Ramos (cell line): ENCODE measurements around the gene PPFIA1.
"Not testable (repeated sequence)": the region's sequence is repeated elsewhere in the genome, so short reads cannot be mapped to it uniquely, and the experiment has no call there.

Source experiments
- in situ Hi-C: fragments of 300-500 bp; cut with MboI; formaldehyde crosslinking; loops from one replicate; pipeline ENCODE4 v1.14.3; 2022; ENCODE audit warnings: low sequenced_read_pairs; ENCODE audit not compliant: unreplicated experiment

Gene PPFIA1

DNA sequence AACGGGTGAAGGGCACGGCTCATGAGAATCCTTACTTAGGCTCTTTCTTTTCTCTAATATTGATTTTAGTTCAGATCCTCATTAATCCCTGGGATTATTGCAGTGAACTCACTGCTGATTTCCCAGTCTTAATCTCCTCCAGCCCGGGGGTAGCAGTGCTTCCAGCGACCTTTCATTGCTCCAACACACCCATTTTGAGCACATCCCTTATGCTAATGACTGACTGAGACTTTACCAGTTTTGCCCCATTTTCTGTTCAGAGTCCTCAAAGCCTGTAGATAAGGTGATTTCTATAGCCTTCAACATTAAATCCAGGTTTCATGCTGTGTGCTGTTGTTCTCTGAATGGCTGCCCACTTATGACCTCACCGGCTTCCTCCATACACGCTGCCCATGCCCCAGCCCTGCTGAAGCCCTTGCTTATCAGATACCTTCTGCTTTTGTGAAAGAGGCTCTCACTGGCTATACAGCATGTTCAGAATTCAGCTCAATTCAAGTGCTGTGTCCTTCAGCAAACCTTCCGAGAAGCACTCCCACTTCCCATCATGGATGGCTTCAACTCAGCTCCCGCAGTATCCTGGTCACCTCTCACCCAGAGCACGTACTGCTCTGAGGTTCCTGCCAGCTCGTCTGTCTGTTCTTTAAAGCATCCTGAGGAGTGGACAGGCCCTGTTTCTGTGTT, 49.0 kb downstream of the PPFIA1 start:
- in situ Hi-C loops: no loop called here

DNA sequence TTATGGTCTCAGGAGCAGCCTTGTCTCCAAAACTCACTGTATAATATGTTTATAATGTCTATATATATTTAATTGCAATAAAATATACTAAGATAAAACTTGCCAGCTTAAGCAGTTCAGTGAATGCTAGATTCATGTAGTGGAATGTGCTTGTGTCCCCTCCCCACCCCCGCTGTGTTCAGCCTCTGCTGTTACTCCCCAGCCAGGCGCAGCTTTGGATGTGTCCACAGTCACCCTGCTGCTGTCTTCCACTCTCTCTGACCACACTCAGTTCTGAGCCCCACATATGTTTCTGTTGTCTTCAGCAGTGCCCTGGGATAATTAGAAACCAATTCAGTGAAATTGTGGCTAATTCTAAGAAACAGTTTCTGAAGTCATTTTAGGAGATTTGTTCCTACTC, 52.2 kb downstream of the PPFIA1 start:
- in situ Hi-C loops: no loop called here

DNA sequence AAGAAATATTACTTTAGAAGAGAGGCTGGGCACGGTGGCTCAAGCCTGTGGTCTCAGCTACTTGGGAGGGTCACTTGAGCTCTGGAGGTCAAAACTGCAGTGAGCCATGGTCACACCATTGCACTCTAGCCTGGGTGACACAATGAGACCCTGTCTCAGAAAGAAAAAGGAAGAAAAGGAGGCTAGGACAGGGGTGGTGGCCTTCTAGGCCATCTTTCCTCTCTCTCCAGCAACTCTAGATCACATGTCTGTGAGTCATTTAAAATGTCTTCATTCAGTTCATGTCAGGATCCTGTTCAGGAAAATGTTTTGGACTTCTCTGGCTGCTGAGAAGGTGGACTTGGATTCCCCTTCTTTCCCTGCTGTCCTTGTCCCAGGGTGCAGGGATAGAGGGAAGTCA, 53.3 kb downstream of the PPFIA1 start:
- in situ Hi-C loops: no loop called here

DNA sequence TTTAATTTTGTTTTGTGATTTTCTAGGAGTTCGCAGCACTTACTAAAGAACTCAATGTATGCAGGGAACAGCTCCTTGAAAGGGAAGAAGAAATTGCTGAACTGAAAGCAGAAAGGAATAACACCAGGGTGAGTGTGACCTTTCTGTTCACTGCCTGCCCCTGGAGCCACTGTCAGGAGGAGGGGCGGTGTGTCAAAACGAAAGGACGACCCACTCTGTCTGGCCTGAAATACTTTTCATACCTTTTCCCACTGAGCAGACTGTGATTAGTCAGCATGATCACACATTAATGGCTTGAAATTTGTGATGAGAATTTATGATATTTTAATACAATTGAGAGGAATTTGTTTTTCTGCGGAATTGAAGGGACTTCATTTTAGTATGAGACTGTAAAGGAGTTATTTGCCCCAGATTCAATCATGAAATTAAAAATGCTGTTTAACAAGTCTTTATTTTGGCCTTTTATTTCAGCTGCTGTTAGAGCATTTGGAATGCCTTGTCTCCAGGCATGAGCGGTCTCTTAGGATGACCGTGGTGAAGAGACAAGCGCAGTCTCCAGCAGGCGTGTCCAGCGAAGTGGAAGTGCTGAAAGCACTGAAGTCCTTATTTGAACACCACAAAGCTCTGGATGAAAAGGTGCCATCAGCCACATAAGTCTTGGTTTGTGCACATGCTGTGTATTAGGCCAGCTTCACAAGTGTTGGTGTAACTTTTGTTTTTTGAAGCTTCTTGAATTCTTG, 54.1 kb downstream of the PPFIA1 start:
- in situ Hi-C loops: no loop called here

DNA sequence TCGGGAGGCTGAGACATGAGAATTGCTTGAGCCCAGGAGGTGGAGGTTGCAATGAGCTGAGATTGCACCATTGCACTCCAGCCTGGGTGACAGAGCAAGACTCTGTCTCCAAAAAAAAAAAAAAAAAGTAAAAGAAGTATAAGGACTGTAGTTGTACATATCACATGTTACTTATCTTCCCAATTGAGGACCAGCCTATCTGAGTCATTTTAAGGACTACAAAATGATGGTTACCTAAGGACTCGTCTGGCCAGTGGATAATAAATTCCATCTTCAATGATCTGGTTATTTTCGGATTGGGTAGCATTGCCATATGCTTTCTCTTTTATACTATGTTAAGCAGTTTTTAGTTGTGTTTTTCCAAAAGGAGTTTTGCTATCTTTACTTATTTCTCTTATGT, 55.3 kb downstream of the PPFIA1 start:
- in situ Hi-C loops: no loop called here

DNA sequence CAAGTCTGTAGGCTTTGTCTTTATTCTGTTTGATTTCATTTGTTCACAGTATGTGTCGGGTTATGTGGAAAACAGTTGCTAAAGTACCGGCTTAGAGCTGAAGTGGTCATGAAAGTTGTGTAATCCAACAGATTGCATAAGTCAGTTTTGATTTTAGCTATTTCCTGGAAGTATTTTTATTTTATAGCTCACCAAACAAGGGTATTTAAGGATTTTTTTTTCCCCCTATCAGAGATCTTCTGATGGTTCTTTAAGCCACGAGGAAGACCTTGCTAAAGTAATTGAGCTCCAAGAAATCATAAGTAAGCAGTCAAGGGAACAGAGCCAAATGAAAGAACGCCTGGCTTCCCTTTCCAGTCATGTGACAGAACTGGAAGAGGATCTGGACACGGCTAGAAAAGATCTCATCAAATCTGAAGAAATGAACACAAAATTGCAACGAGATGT, 55.9 kb downstream of the PPFIA1 start:
- in situ Hi-C loops: no loop called here

DNA sequence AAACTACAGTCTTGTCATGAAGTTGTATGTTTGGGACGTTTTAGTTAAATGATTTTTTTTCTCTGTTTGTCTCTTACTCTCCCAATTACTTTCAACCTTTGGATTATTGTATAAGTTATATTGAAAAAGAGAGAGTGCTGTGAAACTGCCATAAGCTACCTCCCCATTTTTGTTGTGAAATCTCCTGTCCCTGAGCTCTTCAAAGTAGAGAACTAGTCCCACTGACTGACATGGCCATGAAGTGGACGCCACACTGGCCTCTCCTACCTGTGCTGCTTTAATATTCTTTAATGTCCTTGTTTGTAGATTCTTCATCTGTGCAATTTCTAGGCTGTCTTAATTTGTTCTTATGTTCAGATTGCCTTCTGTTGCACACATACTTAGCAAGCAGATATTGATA, 56.3 kb downstream of the PPFIA1 start:
- in situ Hi-C loops: no loop called here

DNA sequence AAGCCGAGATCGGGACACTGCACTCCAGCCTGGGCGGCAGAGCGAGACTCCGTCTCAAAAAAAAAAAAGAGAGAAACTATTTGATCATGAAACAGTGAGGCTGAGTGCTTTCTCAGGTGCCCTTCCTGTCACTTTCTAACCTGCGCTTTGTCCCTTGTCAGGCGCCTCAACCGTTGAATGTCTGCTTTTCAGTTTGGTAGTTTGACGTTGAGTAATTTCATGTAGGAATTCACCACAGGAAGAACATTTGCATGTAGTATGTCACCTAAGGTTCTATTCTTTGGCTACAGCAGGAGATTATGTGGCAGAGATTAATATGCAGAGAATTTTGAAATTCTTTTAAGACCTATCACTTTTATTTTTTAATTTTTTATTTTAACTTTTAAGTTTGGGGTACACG, 57.2 kb downstream of the PPFIA1 start:
- in situ Hi-C loops: no loop called here

DNA sequence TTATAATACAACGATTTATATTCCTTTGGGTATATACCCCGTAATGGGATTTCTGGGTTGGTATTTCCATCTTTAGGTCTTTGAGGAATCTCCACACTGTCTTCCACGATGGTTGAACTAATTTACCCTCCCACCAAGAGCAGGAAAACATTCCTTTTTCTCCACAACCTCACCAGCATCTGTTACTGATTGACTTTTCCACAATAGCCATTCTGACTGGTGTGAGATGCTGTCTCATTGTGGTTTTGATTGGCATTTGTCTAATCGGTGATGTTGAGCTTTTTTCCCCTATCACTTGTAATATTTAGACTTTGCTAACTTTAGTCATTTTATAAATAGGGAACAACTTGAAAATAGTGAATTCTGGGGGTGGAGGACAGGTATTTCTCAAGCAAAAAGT, 58.1 kb downstream of the PPFIA1 start:
- in situ Hi-C loops: no loop called here

DNA sequence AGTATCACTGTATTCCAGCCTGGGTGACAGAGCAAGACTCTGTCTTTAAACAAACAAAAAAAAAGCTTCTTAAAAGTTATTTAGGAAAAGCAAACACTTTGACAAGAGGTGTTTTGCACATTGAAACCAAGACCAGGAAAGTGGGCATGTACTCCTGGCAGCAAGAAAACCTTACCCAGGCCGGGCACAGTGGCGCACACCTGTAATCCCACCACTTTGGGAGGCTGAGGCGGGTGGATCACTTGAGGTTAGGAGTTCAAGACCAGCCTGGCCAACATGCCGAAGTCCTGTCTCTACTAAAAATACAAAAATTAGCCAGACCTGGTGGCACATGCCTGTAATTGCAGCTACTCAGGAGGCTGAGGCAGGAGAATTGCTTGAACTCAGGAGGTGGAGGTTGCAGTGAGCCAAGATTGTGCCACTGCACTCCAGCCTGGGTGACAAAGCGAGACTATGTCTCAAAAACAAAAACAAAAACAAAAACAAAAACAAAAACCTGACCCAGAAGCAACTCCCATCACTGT, 60.9 kb downstream of the PPFIA1 start:
- in situ Hi-C loops: not testable (repeated sequence)

DNA sequence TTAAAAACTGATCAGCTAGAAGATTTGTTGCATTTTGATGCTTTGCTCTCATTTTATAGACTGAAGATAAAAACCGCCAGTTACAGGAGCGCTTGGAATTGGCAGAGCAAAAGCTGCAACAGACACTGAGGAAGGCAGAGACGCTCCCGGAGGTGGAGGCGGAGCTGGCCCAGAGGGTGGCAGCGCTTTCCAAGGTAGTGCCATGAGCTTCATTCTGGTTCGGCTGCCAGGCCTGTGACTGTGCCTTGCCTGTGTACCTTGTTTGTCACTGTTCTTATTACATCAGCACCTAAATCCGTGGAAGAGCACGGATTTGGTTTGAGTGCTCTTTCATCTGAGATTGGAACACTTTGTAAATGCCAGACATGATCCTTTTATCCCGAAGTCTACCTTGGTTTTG, 61.4 kb downstream of the PPFIA1 start:
- in situ Hi-C loops: no loop called here

DNA sequence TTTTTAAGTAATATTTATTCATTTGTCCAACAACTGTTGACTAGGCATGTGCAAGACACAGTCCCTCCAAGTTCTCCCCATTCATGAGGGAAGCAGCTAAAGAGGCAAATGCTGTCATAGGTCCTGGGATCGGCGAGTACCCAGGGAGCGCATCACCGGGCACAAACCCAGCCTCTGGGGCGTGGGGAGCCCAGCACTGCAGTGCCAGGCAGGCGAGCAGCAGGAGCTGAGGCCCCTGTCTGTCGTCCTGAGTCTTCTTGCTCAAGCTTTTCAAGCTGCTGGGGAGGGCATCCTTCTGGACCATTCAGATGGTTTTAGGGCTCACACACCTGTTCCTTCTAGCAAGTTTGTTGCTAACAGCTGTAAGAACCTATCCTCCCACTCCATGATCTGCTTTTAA, 62.1 kb downstream of the PPFIA1 start:
- in situ Hi-C loops: no loop called here

DNA sequence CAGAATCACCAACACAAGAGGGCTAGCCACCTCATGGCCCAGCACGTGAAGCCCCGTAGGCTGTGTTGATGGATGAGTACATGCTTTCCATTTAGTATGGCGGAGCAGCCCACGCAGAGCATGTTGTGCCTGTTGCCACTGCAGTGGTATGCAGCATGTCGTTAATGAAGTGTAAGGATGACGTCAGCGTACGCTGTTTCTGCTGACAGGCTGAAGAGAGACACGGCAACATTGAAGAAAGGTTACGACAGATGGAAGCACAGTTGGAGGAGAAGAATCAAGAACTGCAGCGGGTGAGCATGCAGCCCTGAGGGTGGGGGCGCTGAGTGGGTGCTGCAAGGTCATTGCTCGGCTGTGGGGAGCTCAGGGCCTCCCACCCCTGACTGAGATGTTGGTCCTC, 62.8 kb downstream of the PPFIA1 start:
- in situ Hi-C loops: no loop called here

DNA sequence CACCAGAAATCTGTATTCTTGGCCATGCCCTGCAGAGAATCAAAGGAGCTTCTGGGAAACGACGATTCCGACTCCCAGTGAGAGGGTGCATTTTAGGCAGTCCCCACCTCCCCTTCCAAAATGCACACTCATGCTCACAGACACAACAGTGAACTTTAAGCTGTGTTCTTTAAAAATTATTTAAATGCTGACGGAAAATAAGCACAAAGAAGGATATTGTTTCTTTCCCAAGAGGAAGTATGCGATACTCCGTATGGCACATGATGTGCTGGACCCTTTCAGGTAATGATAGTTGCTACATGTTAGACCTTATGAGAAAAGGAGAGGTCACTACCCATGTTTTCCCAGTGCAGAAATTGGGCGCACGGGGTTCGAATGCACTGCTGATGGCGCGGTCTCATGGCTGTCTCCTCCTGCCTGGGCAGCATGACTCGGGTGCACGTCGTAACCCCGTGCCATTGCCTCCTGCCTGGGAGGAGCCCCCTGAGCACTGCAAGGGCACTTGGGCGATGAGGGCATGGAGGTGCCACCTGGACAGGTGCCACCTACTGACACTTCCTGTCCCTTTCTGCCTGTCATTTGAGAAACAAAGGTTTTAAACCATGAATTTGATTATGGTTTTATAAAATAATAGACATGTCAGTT, 64.0 kb downstream of the PPFIA1 start:
- in situ Hi-C loops: no loop called here

DNA sequence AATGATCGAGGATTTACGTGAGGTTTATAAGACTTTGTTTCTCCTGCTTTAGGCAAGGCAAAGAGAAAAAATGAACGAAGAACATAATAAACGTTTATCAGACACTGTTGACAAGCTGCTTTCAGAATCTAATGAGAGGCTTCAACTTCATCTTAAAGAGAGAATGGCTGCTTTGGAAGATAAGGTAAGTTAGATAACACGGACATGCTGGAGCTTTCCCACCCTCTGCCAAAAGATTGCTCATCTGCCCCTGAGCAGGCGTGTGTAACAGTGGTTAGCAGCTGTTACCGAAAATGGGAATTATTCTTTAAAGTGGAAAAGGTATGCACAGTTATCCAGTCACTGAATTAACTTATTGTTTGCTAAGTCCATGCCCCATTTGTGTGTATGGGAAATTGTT, 65.0 kb downstream of the PPFIA1 start:
- in situ Hi-C loops: no loop called here

DNA sequence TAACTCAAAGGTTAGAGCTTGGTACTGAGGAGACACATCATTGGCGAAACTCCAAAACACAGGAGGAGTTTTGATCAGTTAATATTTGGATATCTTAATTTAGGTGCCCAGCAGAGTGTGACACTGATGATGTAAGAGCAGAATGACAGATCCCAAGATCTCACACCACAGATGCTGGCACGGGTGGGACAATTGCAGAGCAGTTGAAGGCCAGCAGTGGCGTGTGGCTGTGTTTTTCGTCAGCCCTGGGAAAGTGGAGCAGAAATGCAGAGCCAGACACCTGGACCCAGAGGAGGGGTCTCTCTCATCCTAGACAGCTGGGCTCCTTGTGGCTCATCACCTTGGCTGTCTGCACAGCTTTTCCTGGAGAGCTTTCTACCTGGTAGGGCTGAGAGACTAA, 68.1 kb downstream of the PPFIA1 start:
- in situ Hi-C loops: no loop called here

DNA sequence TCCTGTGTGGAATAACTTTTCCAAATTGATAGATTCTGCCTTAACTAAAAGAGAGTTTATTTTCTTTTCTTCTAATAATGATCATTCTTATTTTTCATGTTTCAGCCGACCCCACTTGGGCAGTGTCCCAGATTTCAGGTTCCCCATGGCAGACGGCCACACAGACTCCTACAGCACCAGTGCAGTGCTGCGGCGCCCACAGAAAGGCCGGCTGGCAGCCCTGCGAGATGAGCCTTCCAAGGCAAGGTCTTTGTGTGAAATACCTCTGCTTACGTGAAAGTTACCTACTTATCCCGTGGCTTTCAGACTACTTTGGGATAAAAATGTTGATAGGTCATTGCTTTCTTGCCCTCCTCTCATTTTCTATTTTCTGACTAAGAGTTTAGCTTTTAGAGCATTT, 68.6 kb downstream of the PPFIA1 start:
- in situ Hi-C loops: no loop called here

DNA sequence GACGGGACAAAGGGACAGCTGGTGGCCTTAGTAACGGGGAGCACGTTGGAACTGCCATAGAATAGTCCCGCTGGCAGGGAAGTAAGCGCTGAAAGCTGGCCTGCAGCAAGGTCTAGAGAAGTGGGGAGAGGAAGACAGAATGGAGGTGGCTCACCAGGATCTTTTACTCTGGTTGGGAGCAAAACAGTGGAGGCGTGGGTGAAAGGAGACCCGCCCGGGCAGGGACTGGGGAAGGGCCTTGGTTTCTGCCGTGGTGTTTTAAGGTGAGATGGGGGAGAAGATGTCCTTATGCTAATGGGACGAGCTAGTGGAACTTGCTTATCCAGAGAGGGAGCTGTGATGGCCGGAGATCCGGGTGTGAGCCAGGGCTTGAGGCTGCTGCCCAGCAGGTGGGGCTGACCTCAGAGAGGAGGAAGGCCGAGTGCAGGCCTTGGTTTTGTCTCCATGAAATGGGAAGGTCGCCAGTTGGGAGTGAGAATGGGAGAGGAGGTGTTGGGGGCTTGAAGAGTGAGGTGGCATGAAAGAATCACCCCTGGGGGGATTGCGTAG, 71.5 kb downstream of the PPFIA1 start:
- in situ Hi-C loops: no loop called here

DNA sequence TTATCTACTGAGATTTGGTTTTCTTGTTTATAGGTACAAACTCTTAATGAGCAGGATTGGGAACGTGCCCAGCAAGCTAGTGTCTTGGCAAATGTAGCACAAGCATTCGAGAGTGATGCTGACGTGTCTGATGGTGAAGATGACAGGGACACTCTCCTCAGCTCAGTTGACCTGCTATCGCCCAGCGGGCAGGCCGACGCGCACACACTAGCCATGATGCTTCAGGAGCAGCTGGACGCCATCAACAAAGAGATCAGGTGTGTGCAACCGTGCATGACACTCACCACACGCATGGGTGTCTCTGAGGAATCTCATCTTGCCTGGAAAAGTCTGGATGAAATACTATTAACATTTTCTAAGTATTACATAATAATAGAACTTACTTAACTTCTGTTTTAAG, 73.1 kb downstream of the PPFIA1 start:
- in situ Hi-C loops: no loop called here

DNA sequence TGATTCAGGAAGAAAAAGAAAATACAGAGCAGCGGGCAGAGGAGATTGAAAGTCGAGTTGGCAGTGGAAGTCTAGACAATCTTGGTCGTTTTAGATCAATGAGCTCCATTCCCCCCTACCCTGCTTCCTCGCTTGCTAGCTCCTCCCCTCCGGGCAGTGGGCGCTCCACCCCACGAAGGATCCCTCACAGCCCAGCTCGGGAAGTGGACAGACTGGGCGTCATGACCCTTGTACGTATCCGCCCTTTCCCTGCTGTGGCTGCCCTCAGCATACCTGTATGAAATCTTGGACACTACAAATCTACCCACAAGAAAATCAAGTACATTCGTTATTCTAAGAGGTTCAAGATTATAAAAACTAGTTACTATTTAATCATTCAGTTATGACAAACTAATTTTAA, 77.7 kb downstream of the PPFIA1 start:
- in situ Hi-C loops: no loop called here

DNA sequence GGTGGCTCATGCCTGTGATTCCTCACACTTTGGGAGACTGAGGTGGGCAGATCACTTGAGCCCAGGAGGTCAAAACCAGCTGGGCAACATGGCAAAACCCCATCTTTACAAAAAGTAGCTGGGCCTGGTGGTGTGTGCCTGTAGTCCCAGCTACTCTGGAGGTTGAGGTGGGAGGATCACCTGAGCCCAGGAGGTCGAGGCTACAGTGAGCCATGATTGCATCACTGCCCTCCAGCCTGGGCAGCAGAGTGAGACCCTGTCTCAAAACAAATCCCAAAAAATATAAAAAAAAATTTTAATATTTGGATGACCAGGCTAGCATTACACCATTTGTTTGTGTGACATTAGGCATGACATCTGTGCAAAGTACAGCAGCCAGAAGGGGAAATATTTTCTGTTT, 78.1 kb downstream of the PPFIA1 start:
- in situ Hi-C loops: no loop called here
